CD4-positive, alpha-beta T cell treated with Interferon alpha-2 for 1 hour (primary cell): Measurements from ENCODE around the gene PNN.

Experiments used
- DNase-seq, 2 donors: peaks; one replicate each; pipeline ENCODE4 v3.0.0-alpha.2; 2020 to 2022

PNN gene

DNA sequence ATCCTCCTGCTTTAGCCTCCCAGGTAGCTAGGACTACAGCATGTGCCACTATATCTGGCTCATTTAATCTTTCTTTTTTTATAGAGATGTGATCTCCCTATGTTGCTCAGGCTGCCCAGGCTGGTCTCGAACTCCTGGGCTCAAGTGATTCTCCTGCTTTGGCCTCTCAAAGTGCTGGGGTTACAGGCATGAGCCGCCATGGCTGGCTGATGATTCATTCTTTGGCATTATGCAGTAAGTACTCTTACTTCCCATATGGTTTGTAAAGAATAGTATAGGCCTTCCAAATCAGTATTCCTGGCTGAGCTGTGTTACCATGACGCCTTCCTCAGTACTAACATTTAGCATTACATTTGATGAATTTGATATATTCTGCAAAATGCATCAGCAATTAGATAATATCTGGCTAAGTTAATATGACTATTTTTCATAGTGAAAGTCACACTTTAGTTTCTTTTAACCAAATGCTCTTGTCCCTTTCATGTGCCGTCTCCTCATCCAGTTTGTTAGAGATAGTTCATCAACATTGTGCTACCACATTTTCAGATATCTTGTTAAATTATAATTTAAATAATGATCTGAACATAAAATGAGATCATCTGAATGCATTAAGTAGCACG is 55.5 kb downstream of the PNN start:
- DNase-seq: no peak

DNA sequence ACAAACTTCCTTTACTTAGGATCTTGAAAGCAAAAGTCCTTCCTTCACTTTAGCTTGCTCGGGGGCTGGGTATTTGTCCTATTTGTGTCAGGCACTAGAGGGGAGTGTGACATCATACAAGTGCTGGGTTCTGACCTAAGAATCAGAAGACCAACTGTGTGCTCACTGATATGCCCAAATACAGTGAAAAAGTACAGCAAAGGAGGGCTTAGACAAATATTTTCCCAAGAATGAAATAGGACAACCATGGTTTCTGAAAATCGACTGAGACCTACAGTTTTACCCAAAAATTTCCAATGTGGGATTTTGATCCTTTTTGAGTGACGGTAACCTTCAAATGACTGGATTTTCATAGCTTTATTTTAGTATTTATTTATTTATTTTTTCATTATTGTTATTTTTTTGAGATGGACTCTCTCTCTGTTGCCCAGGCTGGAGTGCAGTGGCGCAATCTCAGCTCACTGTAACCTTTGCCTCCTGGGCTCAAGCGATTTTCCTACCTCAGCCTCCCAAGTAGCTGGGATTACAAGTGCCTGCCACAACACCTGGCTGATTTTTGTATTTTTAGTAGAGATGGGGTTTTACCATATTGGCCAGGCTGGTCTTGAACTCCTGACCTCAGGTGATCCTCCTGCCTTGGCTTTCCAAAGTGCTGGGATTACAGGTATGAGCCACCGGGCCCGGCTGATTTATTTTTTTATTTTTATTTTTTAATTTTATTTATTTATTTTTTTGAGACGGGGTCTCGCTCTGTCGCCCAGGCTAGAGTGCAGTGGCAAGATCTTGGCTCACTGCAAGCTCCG is 56.9 kb downstream of the PNN start:
- peak; percentile 45 to 65 for DNase-seq
